Activated T-helper 1 cell treated with anti-CD3 and anti-CD28 coated beads, Interleukin-2, amount 50 U/mL, for 16 hours (primary cell): ENCODE results near the gene SEC24D.

ENCODE experiments used
- DNase-seq, 2 donors: peaks; one replicate each; pipeline ENCODE4 v3.0.0-alpha.2; 2020; ENCODE audit warnings: low read depth in 1 of 2, low spot score in 1 of 2

SEC24D gene

GRCh38 chr4:118753685-118754084, 82.2 kb downstream of the SEC24D start:
- no peak for DNase-seq

GRCh38 chr4:118753096-118753495, 82.8 kb downstream of the SEC24D start:
- DNase-seq, result no peak

- DNase-seq, result no peak
Observed at GRCh38 chr4:118752551-118752950, 83.4 kb downstream of the SEC24D start.

GRCh38 chr4:118751629-118752323, 84.2 kb downstream of the SEC24D start:
- no peak for DNase-seq

- DNase-seq, result no peak
Observed at GRCh38 chr4:118749347-118749988, 86.5 kb downstream of the SEC24D start.

- DNase-seq, result no peak
Observed at GRCh38 chr4:118746251-118746919, 89.5 kb downstream of the SEC24D start.

GRCh38 chr4:118745357-118745756, 90.6 kb downstream of the SEC24D start:
- no peak for DNase-seq

- DNase-seq, result no peak
Observed at GRCh38 chr4:118743867-118744266, 92.1 kb downstream of the SEC24D start.

GRCh38 chr4:118742050-118742449, 93.9 kb downstream of the SEC24D start:
- DNase-seq, result no peak

- DNase-seq, result no peak
Observed at GRCh38 chr4:118741301-118741855, 94.5 kb downstream of the SEC24D start.

GRCh38 chr4:118740869-118741268, 95.1 kb downstream of the SEC24D start:
- DNase-seq, result no peak

- no peak for DNase-seq
Observed at GRCh38 chr4:118739022-118739713, 96.8 kb downstream of the SEC24D start.

- no peak for DNase-seq
Observed at GRCh38 chr4:118738090-118738489, 97.8 kb downstream of the SEC24D start.

GRCh38 chr4:118736900-118737299, 99.0 kb downstream of the SEC24D start:
- no peak for DNase-seq

GRCh38 chr4:118734491-118735205, 101.3 kb downstream of the SEC24D start:
- DNase-seq, result no peak

GRCh38 chr4:118732591-118733330, 103.2 kb downstream of the SEC24D start:
- no peak for DNase-seq

- DNase-seq, result no peak
Observed at GRCh38 chr4:118730683-118731082, 105.2 kb downstream of the SEC24D start.

- DNase-seq, result no peak
Observed at GRCh38 chr4:118729287-118730286, 106.3 kb downstream of the SEC24D start.

- DNase-seq, result no peak
Observed at GRCh38 chr4:118727360-118727759, 108.6 kb downstream of the SEC24D start.
